Activated B cell treated with CpG ODN at 0.5 μM for 24 hours (primary cell): Measurements from ENCODE around the gene ENPP7. TPM values are rescaled to one million over a fixed set of nuclear protein-coding genes. Genes with fewer than 3 reads are reported as not detected.

Experiments
- ATAC-seq: fragments of 200-7000 bp; cut with Tn5 transposase; one replicate; pipeline ENCODE4 v1.10.0; 2021; ENCODE audit warnings: low read depth, mild to moderate bottlenecking, moderate library complexity
- CTCF ChIA-PET: fragments of 350-600 bp; sonication (Branson Sonifier 250); formaldehyde crosslinking; loops from one replicate; lab custom pipeline; 2021; ENCODE audit warnings: antibody characterized with exemption; lab: Charles Lee
- POLR2A ChIA-PET: fragments of 350-600 bp; sonication (Branson Sonifier 250); formaldehyde crosslinking; loops from one replicate; lab custom pipeline; 2021; ENCODE audit warnings: antibody characterized with exemption; lab: Charles Lee
- DNase-seq: peaks from one replicate; pipeline ENCODE4 v3.0.0; 2022
- H3K27ac Mint-ChIP-seq: one replicate; pipeline ENCODE4 v1.8.0; 2020; ENCODE audit warnings: mixed read lengths
- H3K27me3 Mint-ChIP-seq: one replicate; pipeline ENCODE4 v1.8.0; 2021; ENCODE audit warnings: mixed read lengths
- H3K36me3 Mint-ChIP-seq: one replicate; pipeline ENCODE4 v1.8.0; 2021; ENCODE audit warnings: low read depth, mixed read lengths
- H3K4me1 Mint-ChIP-seq: one replicate; pipeline ENCODE4 v1.8.0; 2021; ENCODE audit warnings: mixed read lengths
- H3K4me3 Mint-ChIP-seq: one replicate; pipeline ENCODE4 v1.8.0; 2020; ENCODE audit warnings: mild to moderate bottlenecking, mixed read lengths
- H3K9me3 Mint-ChIP-seq: one replicate; pipeline ENCODE4 v1.8.0; 2020; ENCODE audit warnings: mixed read lengths
- intact Hi-C: fragments of 100-400 bp; cut with micrococcal nuclease; formaldehyde crosslinking; loops from one replicate; pipeline ENCODE4 v1.15.1; 2024
- total RNA-seq: library from RNA; stranded (reverse); gene quantifications from 2 replicates; pipeline ENCODE4 v1.2.3, GENCODE V29; 2022
- TF ChIP-seq, protein P1 (sequence below): fragments of 200-600 bp; IDR thresholded peaks from one replicate; pipeline ENCODE4 v1.8.0; 2022; ENCODE audit warnings: antibody characterized with exemption, mild to moderate bottlenecking

Gene ENPP7
- total RNA-seq, 1 donor from 2014 or later, result 1.5 TPM

- CTCF ChIA-PET, result interaction anchor here (1.0 to 2.9 kb wide), 9 partner anchors 9 to 266 kb away, joined by 3 to 11 read pairs (median 5); partner anchors contain the start of gene CBX8
- Mint-ChIP-seq H3K4me1 (peaks cover 15% of the 10 kb centered on the region), H3K27ac (no peak overlapping the region), H3K36me3 (no peaks in the 10 kb centered on the region), H3K27me3 (peaks cover 32% of the 10 kb centered on the region), H3K9me3 (no peaks in the 10 kb centered on the region), H3K4me3 (no peak overlapping the region)
- DNase-seq, result peak; percentile 81
- intact Hi-C loops, result loop anchor here (1.0 to 5.0 kb wide), 3 partner anchors 174 to 249 kb away; no protein-coding TSS in a partner anchor
- TF ChIP-seq, protein P1, sequence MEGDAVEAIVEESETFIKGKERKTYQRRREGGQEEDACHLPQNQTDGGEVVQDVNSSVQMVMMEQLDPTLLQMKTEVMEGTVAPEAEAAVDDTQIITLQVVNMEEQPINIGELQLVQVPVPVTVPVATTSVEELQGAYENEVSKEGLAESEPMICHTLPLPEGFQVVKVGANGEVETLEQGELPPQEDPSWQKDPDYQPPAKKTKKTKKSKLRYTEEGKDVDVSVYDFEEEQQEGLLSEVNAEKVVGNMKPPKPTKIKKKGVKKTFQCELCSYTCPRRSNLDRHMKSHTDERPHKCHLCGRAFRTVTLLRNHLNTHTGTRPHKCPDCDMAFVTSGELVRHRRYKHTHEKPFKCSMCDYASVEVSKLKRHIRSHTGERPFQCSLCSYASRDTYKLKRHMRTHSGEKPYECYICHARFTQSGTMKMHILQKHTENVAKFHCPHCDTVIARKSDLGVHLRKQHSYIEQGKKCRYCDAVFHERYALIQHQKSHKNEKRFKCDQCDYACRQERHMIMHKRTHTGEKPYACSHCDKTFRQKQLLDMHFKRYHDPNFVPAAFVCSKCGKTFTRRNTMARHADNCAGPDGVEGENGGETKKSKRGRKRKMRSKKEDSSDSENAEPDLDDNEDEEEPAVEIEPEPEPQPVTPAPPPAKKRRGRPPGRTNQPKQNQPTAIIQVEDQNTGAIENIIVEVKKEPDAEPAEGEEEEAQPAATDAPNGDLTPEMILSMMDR, result peak; percentile 58
- ATAC-seq, result peak; percentile 83
- POLR2A ChIA-PET, result interaction anchor here (0.8 to 0.9 kb wide), 3 partner anchors 10 to 362 kb away, joined by 3 read pairs; no protein-coding TSS in a partner anchor
Observed at GRCh38 chr17:79741751-79742588, 11.2 kb downstream of the ENPP7 start.

DNA sequence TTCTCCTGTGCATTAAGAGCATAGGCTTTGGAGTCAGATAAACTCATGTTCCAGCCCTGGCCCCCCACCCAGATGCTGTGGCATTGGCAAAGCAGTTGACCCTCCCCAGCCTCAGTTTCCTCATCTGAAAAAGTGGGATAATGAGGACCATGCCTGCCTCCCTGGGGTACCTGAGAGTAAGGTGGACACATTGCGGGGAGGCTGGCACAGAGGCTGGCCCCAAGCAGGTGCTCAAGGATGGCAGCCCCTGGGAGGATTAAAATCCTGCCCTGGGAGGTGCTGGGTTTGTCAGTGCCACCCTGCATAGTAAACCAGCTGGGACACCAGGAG lies 11.8 kb downstream of the ENPP7 start:
- ATAC-seq (no peak), DNase-seq (no peak)
- Mint-ChIP-seq H3K9me3 (no peaks in the 10 kb centered on the region), H3K4me1 (peaks cover 18% of the 10 kb centered on the region), H3K27ac (no peak overlapping the region), H3K27me3 (peaks cover 35% of the 10 kb centered on the region), H3K36me3 (no peaks in the 10 kb centered on the region), H3K4me3 (no peak overlapping the region)
- intact Hi-C loops, result loop anchor here (1.0 to 5.0 kb wide), 3 partner anchors 174 to 249 kb away; no protein-coding TSS in a partner anchor
- TF ChIP-seq, protein P1, result no peak
- CTCF ChIA-PET, result interaction anchor here (1.0 to 2.9 kb wide), 8 partner anchors 9 to 251 kb away, joined by 3 to 11 read pairs (median 5); partner anchors contain the start of gene CBX8
- POLR2A ChIA-PET, result interaction anchor here (0.9 kb wide), 1 partner anchor 95 kb away, joined by 3 read pairs; no protein-coding TSS in a partner anchor

- Mint-ChIP-seq H3K27me3 (peaks cover 38% of the 10 kb centered on the region), H3K27ac (no peak overlapping the region), H3K9me3 (no peaks in the 10 kb centered on the region), H3K4me3 (no peak overlapping the region), H3K36me3 (no peaks in the 10 kb centered on the region), H3K4me1 (peaks cover 21% of the 10 kb centered on the region)
- TF ChIP-seq, protein P1, result no peak
- DNase-seq (no peak), ATAC-seq (no peak)
- ChIA-PET CTCF (interaction anchor here (1.0 to 2.9 kb wide), 4 partner anchors 9 to 251 kb away, joined by 3 to 11 read pairs (median 6); no protein-coding TSS in a partner anchor), POLR2A (no interaction called here)
- intact Hi-C loops, result loop anchor here (1.0 to 5.0 kb wide), 3 partner anchors 173 to 248 kb away; no protein-coding TSS in a partner anchor
Observed at GRCh38 chr17:79742951-79743476, 12.3 kb downstream of the ENPP7 start.

DNA sequence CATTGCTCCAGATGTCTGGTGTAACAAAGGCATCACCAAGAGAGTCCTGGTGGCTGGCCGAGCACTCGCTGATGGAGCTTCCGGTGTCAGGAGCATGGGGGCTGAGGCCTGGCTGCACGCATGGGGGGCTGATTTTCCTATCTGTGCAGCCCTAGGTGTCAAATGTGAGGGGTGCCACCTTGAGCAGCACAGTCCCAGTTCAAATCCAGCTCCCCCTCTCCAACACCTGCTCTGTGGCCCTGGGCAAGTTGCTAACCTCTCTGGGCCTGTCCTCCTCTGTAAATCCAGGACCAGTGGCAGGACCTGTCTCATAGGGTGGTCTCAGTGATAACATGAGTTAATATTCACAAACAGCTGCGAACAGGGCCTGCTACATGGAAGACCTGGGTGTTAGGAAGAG lies 12.9 kb downstream of the ENPP7 start:
- ChIA-PET CTCF (interaction anchor here (0.7 to 2.9 kb wide), 5 partner anchors 8 to 253 kb away, joined by 3 to 11 read pairs (median 3); no protein-coding TSS in a partner anchor), POLR2A (interaction anchor here (1.0 kb wide), 1 partner anchor 96 kb away, joined by 5 read pairs; the partner anchor contains the start of gene CBX4)
- Mint-ChIP-seq H3K27ac (no peak overlapping the region), H3K36me3 (no peaks in the 10 kb centered on the region), H3K27me3 (peaks cover 40% of the 10 kb centered on the region), H3K9me3 (no peaks in the 10 kb centered on the region), H3K4me3 (no peak overlapping the region), H3K4me1 (peaks cover 21% of the 10 kb centered on the region)
- intact Hi-C loops, result loop anchor here (5.0 kb wide), 1 partner anchor 189 kb away; no protein-coding TSS in a partner anchor
- no peak for DNase-seq
- TF ChIP-seq, protein P1, result no peak
- ATAC-seq, result no peak
